ENCODE results near the gene CC2D2B. TPM values are rescaled to one million over a fixed set of nuclear protein-coding genes. Genes with fewer than 3 reads are reported as not detected.
"Not testable (repeated sequence)": the region's sequence is repeated elsewhere in the genome, so short reads cannot be mapped to it uniquely, and the experiment has no call there.

Gene CC2D2B
- total and polyA plus RNA-seq, 2 donors from 2014 or later: 0.80 to 2.5 TPM

- no peak for DNase-seq
- Histone ChIP-seq H3K27me3 (ENCODE audit: control insufficient read depth, insufficient read depth, low read length) (no peaks in the 10 kb centered on the region), H3K9ac (ENCODE audit: low read length in 3 of 3) (no peak overlapping the region), H3K27ac (ENCODE audit: low read depth in 2 of 2, low read length in 2 of 2) (no peak overlapping the region), H3K36me3 (ENCODE audit: control insufficient read depth in 2 of 3, insufficient read depth in 3 of 3, low read length in 3 of 3) (no peaks in the 10 kb centered on the region), H3K4me3 (ENCODE audit: low read length in 3 of 3) (no peak overlapping the region), H3K4me1 (ENCODE audit: control insufficient read depth in 2 of 3, insufficient read depth in 2 of 3, low read depth in 1 of 3, low read length in 3 of 3) (peaks cover 0 to 3% (median 0%) of the 10 kb centered on the region in 3 donors), H3K9me3 (ENCODE audit: control insufficient read depth in 2 of 3, insufficient read depth in 1 of 3, low read length in 3 of 3) (no peaks in the 10 kb centered on the region)
- no peak for FAIRE-seq
- intact Hi-C loops (cut with DNase I): no loop called here
- TF ChIP-seq, protein P1, sequence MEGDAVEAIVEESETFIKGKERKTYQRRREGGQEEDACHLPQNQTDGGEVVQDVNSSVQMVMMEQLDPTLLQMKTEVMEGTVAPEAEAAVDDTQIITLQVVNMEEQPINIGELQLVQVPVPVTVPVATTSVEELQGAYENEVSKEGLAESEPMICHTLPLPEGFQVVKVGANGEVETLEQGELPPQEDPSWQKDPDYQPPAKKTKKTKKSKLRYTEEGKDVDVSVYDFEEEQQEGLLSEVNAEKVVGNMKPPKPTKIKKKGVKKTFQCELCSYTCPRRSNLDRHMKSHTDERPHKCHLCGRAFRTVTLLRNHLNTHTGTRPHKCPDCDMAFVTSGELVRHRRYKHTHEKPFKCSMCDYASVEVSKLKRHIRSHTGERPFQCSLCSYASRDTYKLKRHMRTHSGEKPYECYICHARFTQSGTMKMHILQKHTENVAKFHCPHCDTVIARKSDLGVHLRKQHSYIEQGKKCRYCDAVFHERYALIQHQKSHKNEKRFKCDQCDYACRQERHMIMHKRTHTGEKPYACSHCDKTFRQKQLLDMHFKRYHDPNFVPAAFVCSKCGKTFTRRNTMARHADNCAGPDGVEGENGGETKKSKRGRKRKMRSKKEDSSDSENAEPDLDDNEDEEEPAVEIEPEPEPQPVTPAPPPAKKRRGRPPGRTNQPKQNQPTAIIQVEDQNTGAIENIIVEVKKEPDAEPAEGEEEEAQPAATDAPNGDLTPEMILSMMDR (IDR thresholded peaks at IDR 0.05; ENCODE audit: borderline replicate concordance, extremely low read depth, insufficient read depth): no peak
Observed at GRCh38 chr10:95867866-95868265, 39.9 kb upstream of the CC2D2B start.

DNA sequence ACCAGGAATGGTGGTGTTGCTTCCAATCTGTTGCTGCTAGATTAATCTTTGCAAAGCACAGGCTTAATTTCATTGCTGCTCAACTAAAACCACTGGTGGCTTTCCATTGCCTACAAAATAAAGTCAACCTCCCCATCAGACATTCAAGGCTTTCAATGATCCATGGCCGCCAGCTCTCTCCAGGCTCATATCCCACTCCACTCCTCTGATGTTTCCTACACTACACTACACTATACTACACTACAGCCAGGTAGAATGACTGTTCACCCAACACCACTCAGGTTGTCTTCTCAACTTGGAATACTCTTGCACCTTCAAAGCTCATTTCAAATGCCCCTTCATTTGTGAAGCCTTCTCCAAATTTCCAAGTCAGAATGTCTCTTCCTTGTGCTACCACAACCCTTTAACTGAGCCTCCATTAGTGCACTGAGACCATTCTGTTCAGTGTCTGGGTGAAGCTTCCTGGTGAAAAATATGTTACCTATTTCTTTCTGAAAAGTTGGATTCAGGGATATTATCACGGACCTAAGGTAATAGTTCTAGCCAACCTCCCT lies 35.5 kb upstream of the CC2D2B start:
- TF ChIP-seq, protein P1 (IDR thresholded peaks at IDR 0.05; ENCODE audit: borderline replicate concordance, extremely low read depth, insufficient read depth): no peak
- no peaks in the 10 kb centered on the region for H3K4me1 ChIP-seq (ENCODE audit: control insufficient read depth in 2 of 3, insufficient read depth in 2 of 3, low read depth in 1 of 3, low read length in 3 of 3)
- FAIRE-seq (no peak), DNase-seq (no peak)
- no peaks in the 10 kb centered on the region for H3K9me3 ChIP-seq (ENCODE audit: control insufficient read depth in 2 of 3, insufficient read depth in 1 of 3, low read length in 3 of 3)
- H3K27me3 ChIP-seq (ENCODE audit: control insufficient read depth, insufficient read depth, low read length): no peaks in the 10 kb centered on the region
- H3K36me3 ChIP-seq (ENCODE audit: control insufficient read depth in 2 of 3, insufficient read depth in 3 of 3, low read length in 3 of 3): peaks cover 0 to 5% (median 2%) of the 10 kb centered on the region in 3 donors
- no peak overlapping the region for H3K4me3 ChIP-seq (ENCODE audit: low read length in 3 of 3)
- H3K27ac ChIP-seq (ENCODE audit: low read depth in 2 of 2, low read length in 2 of 2): no peak overlapping the region
- no peak overlapping the region for H3K9ac ChIP-seq (ENCODE audit: low read length in 3 of 3)
- intact Hi-C loops (cut with DNase I): no loop called here

GRCh38 chr10:95873139-95873538 lies 34.6 kb upstream of the CC2D2B start:
- TF ChIP-seq, protein P1 (IDR thresholded peaks at IDR 0.05; ENCODE audit: borderline replicate concordance, extremely low read depth, insufficient read depth): no peak
- FAIRE-seq (no peak), DNase-seq (no peak)
- Histone ChIP-seq H3K4me3 (ENCODE audit: low read length in 3 of 3) (no peak overlapping the region), H3K27me3 (ENCODE audit: control insufficient read depth, insufficient read depth, low read length) (no peaks in the 10 kb centered on the region), H3K9me3 (ENCODE audit: control insufficient read depth in 2 of 3, insufficient read depth in 1 of 3, low read length in 3 of 3) (no peaks in the 10 kb centered on the region), H3K36me3 (ENCODE audit: control insufficient read depth in 2 of 3, insufficient read depth in 3 of 3, low read length in 3 of 3) (peaks cover 0 to 5% (median 2%) of the 10 kb centered on the region in 3 donors), H3K9ac (ENCODE audit: low read length in 3 of 3) (no peak overlapping the region), H3K4me1 (ENCODE audit: control insufficient read depth in 2 of 3, insufficient read depth in 2 of 3, low read depth in 1 of 3, low read length in 3 of 3) (no peaks in the 10 kb centered on the region), H3K27ac (ENCODE audit: low read depth in 2 of 2, low read length in 2 of 2) (no peak overlapping the region)
- intact Hi-C loops (cut with DNase I): no loop called here

- intact Hi-C loops (cut with DNase I): no loop called here
- TF ChIP-seq, protein P1 (IDR thresholded peaks at IDR 0.05; ENCODE audit: borderline replicate concordance, extremely low read depth, insufficient read depth): no peak
Observed at GRCh38 chr10:95873651-95874050, 34.1 kb upstream of the CC2D2B start.

GRCh38 chr10:95874783-95875182 lies 33.0 kb upstream of the CC2D2B start:
- H3K9me3 ChIP-seq (ENCODE audit: control insufficient read depth in 2 of 3, insufficient read depth in 1 of 3, low read length in 3 of 3); H3K4me3 ChIP-seq (ENCODE audit: low read length in 3 of 3); DNase-seq; FAIRE-seq; H3K4me1 ChIP-seq (ENCODE audit: control insufficient read depth in 2 of 3, insufficient read depth in 2 of 3, low read depth in 1 of 3, low read length in 3 of 3); H3K27me3 ChIP-seq (ENCODE audit: control insufficient read depth, insufficient read depth, low read length); intact Hi-C loops (cut with DNase I); H3K27ac ChIP-seq (ENCODE audit: low read depth in 2 of 2, low read length in 2 of 2); H3K9ac ChIP-seq (ENCODE audit: low read length in 3 of 3); H3K36me3 ChIP-seq (ENCODE audit: control insufficient read depth in 2 of 3, insufficient read depth in 3 of 3, low read length in 3 of 3): not testable (repeated sequence)

More at GRCh38 chr10:95873651-95874050, 34.1 kb upstream of the CC2D2B start:
- Histone ChIP-seq H3K36me3 (ENCODE audit: control insufficient read depth in 2 of 3, insufficient read depth in 3 of 3, low read length in 3 of 3) (peaks cover 0 to 5% (median 2%) of the 10 kb centered on the region in 3 donors), H3K4me1 (ENCODE audit: control insufficient read depth in 2 of 3, insufficient read depth in 2 of 3, low read depth in 1 of 3, low read length in 3 of 3) (no peaks in the 10 kb centered on the region), H3K9me3 (ENCODE audit: control insufficient read depth in 2 of 3, insufficient read depth in 1 of 3, low read length in 3 of 3) (no peaks in the 10 kb centered on the region), H3K9ac (ENCODE audit: low read length in 3 of 3) (no peak overlapping the region), H3K27ac (ENCODE audit: low read depth in 2 of 2, low read length in 2 of 2) (no peak overlapping the region), H3K27me3 (ENCODE audit: control insufficient read depth, insufficient read depth, low read length) (no peaks in the 10 kb centered on the region), H3K4me3 (ENCODE audit: low read length in 3 of 3) (no peak overlapping the region)
- FAIRE-seq (no peak), DNase-seq (no peak)
